ENCODE data around the gene RGS19.

DNA sequence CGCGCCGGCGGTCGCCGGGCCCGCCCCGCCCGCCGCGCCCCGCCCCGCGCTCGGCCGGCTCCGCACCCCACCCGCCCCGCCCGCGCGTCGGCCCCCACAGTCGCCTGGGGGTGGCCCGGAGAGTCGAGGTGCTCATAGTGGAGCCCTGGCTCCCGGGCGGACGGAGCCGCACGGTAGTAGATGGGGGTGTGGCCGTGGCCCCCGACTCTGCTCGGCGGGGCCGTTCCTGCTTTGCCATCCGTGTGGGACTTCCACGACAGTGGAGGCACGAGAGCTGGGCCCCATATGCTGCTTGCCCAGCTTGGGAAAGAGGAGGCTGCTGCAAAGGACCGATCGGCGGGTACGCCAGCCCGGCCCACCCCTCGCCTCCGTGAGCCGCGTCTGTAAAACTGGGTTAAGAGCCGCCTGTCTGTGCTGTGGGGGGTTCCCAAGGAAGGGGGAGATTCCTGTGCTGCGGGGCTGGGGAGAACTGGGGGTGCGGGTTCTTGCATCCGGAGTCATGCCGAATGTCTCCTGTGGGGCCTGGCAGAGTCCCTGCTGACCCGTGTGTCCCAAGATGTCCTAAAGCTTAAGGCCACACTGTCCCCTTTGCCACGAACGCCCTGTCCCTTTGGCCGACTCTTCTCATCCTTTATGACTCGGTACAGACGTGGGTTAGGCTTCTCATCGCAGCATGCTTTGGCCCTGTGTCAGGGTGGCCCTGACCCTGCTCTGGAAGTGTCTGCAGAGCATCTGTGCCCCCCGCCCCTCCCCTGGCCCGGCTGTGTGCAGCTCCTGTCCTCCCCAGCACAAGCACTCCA, 895 bp upstream of the RGS19 start, which contains the start of gene OPRL1:
- TF ChIP-seq POLR2AphosphoS5 (IDR thresholded peaks at IDR 0.05; ENCODE audit: low read depth, low read length): no peak
- TF ChIP-seq, protein P1, sequence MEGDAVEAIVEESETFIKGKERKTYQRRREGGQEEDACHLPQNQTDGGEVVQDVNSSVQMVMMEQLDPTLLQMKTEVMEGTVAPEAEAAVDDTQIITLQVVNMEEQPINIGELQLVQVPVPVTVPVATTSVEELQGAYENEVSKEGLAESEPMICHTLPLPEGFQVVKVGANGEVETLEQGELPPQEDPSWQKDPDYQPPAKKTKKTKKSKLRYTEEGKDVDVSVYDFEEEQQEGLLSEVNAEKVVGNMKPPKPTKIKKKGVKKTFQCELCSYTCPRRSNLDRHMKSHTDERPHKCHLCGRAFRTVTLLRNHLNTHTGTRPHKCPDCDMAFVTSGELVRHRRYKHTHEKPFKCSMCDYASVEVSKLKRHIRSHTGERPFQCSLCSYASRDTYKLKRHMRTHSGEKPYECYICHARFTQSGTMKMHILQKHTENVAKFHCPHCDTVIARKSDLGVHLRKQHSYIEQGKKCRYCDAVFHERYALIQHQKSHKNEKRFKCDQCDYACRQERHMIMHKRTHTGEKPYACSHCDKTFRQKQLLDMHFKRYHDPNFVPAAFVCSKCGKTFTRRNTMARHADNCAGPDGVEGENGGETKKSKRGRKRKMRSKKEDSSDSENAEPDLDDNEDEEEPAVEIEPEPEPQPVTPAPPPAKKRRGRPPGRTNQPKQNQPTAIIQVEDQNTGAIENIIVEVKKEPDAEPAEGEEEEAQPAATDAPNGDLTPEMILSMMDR (IDR thresholded peaks at IDR 0.05): no peak
- TF ChIP-seq, protein P2, sequence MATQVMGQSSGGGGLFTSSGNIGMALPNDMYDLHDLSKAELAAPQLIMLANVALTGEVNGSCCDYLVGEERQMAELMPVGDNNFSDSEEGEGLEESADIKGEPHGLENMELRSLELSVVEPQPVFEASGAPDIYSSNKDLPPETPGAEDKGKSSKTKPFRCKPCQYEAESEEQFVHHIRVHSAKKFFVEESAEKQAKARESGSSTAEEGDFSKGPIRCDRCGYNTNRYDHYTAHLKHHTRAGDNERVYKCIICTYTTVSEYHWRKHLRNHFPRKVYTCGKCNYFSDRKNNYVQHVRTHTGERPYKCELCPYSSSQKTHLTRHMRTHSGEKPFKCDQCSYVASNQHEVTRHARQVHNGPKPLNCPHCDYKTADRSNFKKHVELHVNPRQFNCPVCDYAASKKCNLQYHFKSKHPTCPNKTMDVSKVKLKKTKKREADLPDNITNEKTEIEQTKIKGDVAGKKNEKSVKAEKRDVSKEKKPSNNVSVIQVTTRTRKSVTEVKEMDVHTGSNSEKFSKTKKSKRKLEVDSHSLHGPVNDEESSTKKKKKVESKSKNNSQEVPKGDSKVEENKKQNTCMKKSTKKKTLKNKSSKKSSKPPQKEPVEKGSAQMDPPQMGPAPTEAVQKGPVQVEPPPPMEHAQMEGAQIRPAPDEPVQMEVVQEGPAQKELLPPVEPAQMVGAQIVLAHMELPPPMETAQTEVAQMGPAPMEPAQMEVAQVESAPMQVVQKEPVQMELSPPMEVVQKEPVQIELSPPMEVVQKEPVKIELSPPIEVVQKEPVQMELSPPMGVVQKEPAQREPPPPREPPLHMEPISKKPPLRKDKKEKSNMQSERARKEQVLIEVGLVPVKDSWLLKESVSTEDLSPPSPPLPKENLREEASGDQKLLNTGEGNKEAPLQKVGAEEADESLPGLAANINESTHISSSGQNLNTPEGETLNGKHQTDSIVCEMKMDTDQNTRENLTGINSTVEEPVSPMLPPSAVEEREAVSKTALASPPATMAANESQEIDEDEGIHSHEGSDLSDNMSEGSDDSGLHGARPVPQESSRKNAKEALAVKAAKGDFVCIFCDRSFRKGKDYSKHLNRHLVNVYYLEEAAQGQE (IDR thresholded peaks at IDR 0.05; ENCODE audit: insufficient read depth in 1 of 2, low read depth in 2 of 2, low read length in 1 of 2): no peak
- TF ChIP-seq SIN3A (IDR thresholded peaks at IDR 0.05; ENCODE audit: borderline replicate concordance, insufficient read depth, low read depth, low read length): no peak

Measured in Panc1 (cell line).